ENCODE data around the gene CPVL.
A peak's percentile ranks its signal among the peaks of the same experiment; 100 is the strongest.

DNA sequence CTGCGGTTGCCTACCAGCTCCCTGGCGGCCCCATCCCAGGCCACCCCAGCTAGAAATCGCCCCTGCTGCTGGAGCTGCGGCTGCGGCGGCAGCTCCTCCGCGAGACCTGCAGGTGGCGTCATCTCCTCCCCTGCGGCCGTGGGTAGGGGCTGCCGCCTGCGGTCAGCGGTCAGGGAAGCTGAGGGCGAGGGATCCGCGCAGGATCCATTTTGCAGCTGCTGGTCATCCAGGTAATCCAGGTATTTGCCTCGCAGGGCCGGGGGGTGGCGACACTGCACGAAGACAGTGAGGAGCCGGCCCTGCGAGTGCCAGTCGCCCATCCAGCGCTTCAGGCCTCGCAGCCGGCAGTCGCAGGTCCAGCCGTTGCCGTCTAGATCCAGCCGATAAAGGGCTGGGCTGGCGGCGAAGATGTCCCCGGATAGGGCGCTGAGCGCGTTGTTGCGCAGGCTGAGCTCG is 189.7 kb downstream of the CPVL start:
- TF ChIP-seq, protein P1, sequence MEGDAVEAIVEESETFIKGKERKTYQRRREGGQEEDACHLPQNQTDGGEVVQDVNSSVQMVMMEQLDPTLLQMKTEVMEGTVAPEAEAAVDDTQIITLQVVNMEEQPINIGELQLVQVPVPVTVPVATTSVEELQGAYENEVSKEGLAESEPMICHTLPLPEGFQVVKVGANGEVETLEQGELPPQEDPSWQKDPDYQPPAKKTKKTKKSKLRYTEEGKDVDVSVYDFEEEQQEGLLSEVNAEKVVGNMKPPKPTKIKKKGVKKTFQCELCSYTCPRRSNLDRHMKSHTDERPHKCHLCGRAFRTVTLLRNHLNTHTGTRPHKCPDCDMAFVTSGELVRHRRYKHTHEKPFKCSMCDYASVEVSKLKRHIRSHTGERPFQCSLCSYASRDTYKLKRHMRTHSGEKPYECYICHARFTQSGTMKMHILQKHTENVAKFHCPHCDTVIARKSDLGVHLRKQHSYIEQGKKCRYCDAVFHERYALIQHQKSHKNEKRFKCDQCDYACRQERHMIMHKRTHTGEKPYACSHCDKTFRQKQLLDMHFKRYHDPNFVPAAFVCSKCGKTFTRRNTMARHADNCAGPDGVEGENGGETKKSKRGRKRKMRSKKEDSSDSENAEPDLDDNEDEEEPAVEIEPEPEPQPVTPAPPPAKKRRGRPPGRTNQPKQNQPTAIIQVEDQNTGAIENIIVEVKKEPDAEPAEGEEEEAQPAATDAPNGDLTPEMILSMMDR (IDR thresholded peaks at IDR 0.05), result peak; percentile 76
- TF ChIP-seq SIN3A (IDR thresholded peaks at IDR 0.05; ENCODE audit: borderline replicate concordance, insufficient read depth, low read depth, low read length) (no peak), POLR2AphosphoS5 (IDR thresholded peaks at IDR 0.05; ENCODE audit: low read depth, low read length) (no peak), TCF7L2 (IDR thresholded peaks at IDR 0.05; ENCODE audit: low read depth, low read length) (no peak)
- TF ChIP-seq, protein P2, sequence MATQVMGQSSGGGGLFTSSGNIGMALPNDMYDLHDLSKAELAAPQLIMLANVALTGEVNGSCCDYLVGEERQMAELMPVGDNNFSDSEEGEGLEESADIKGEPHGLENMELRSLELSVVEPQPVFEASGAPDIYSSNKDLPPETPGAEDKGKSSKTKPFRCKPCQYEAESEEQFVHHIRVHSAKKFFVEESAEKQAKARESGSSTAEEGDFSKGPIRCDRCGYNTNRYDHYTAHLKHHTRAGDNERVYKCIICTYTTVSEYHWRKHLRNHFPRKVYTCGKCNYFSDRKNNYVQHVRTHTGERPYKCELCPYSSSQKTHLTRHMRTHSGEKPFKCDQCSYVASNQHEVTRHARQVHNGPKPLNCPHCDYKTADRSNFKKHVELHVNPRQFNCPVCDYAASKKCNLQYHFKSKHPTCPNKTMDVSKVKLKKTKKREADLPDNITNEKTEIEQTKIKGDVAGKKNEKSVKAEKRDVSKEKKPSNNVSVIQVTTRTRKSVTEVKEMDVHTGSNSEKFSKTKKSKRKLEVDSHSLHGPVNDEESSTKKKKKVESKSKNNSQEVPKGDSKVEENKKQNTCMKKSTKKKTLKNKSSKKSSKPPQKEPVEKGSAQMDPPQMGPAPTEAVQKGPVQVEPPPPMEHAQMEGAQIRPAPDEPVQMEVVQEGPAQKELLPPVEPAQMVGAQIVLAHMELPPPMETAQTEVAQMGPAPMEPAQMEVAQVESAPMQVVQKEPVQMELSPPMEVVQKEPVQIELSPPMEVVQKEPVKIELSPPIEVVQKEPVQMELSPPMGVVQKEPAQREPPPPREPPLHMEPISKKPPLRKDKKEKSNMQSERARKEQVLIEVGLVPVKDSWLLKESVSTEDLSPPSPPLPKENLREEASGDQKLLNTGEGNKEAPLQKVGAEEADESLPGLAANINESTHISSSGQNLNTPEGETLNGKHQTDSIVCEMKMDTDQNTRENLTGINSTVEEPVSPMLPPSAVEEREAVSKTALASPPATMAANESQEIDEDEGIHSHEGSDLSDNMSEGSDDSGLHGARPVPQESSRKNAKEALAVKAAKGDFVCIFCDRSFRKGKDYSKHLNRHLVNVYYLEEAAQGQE (IDR thresholded peaks at IDR 0.05; ENCODE audit: insufficient read depth in 1 of 2, low read depth in 2 of 2, low read length in 1 of 2), result no peak

All from Panc1 (cell line).